ENCODE measurements around the gene PTPRK. TPM values are rescaled to one million over a fixed set of nuclear protein-coding genes. Genes with fewer than 3 reads are reported as not detected.

Gene PTPRK
- total and polyA plus RNA-seq, 5 donors, result 9.6 to 45.7 (median 42.7) TPM

DNA sequence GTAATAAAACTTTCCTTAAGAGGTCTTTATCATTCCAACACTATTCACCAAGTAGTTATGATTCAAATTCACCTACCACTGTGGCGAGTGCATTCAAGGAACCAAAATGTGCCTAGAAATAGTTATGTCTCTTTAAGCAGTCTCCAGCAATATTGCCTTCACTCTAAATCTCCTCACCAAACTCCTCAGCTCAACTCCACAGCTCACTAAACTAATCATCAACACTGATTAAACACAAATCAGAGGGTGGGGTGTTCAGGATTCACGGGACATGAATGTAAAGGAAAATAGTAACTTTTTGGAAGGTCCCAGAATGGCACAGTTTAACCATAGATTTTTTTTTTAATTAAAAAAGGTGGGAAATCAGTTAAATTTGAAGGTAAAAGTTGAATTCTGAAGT is 549.0 kb downstream of the PTPRK start:
- ATAC-seq (no peak), DNase-seq (no peak)
- H3K27me3 ChIP-seq (ENCODE audit: control insufficient read depth, insufficient read depth), result no peaks in the 10 kb centered on the region
- H3K4me1 ChIP-seq (ENCODE audit: control insufficient read depth, insufficient read depth, low read length), result peaks cover 1% of the 10 kb centered on the region
- no peak overlapping the region for H3K27ac ChIP-seq (ENCODE audit: low read length)
- no peaks in the 10 kb centered on the region for H3K9me3 ChIP-seq (ENCODE audit: control insufficient read depth, low read length)
- 85% methylated on average over 2 of the region's 2 CpGs for WGBS
- intact Hi-C loops (cut with DNase I), result no loop called here
- no peak overlapping the region for H3K4me3 ChIP-seq (ENCODE audit: low read length)

DNA sequence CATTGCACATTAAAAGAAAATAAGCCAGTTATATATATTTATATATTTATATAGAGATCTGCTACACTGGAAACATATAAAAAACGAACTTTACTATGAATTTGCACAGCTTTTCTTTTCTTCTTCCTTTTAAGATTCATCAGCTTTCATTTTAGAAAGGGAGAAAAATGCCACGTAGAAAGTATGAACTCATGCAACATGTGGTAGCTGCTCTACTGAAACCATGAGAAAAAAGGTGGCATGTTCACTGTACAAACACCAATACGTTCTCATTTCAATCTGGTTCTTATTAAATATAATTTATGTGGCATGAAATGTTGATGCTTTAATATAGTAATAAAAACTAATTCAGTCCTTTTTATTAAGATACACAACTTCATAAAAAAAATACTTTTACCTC is 550.7 kb downstream of the PTPRK start:
- 91% methylated on average over 3 of the region's 3 CpGs for WGBS
- H3K27me3 ChIP-seq (ENCODE audit: control insufficient read depth, insufficient read depth), result no peaks in the 10 kb centered on the region
- H3K27ac ChIP-seq (ENCODE audit: low read length), result no peak overlapping the region
- no peak for ATAC-seq
- H3K9me3 ChIP-seq (ENCODE audit: control insufficient read depth, low read length), result no peaks in the 10 kb centered on the region
- peaks cover 1% of the 10 kb centered on the region for H3K4me1 ChIP-seq (ENCODE audit: control insufficient read depth, insufficient read depth, low read length)
- DNase-seq, result no peak
- H3K4me3 ChIP-seq (ENCODE audit: low read length), result no peak overlapping the region
- intact Hi-C loops (cut with DNase I), result no loop called here

DNA sequence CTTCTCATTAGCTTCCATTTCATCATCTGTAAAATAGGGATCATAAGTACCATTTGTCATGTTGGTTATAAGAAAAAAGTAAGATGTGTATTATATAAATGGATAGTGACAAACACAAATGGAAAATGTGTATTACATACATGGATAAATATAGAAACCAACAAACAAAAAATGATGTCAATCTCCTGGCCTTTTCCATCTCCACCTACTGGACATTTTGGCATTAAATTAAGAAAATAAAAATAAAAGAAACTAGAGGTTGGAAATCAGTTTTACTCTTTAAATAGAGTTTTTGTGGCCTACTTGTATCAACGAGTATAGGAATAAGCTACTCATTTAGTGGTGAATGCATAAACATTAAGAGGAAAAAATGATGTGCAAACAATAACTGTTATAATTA is 552.0 kb downstream of the PTPRK start:
- Histone ChIP-seq H3K4me1 (ENCODE audit: control insufficient read depth, insufficient read depth, low read length) (peaks cover 1% of the 10 kb centered on the region), H3K9me3 (ENCODE audit: control insufficient read depth, low read length) (no peaks in the 10 kb centered on the region), H3K27ac (ENCODE audit: low read length) (no peak overlapping the region), H3K4me3 (ENCODE audit: low read length) (no peak overlapping the region), H3K27me3 (ENCODE audit: control insufficient read depth, insufficient read depth) (no peaks in the 10 kb centered on the region)
- DNase-seq (no peak), ATAC-seq (no peak)
- intact Hi-C loops (cut with DNase I), result no loop called here
- 88% methylated on average over 1 of the region's 1 CpG for WGBS

DNA sequence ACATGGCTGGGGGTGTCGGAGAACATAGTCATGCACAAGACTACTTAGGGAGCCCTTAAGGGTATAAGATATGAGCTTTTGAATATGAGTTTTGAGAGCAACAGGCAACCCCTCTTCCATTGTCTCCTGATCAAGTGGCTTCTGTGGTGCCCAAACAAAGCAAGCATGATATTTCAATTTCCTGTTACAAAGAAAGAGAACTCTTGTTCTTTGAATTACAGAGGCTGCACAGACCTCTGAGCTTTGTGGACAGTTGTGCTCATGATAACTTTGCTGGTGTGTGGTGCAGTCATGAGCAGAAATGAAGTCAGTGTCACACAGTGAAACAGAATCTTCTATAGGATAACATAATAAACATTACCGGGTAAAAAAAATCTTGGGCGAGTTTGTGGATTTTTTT is 552.7 kb downstream of the PTPRK start:
- no peak for DNase-seq
- Histone ChIP-seq H3K4me3 (ENCODE audit: low read length) (no peak overlapping the region), H3K27me3 (ENCODE audit: control insufficient read depth, insufficient read depth) (no peaks in the 10 kb centered on the region), H3K4me1 (ENCODE audit: control insufficient read depth, insufficient read depth, low read length) (peaks cover 1% of the 10 kb centered on the region), H3K9me3 (ENCODE audit: control insufficient read depth, low read length) (no peaks in the 10 kb centered on the region), H3K27ac (ENCODE audit: low read length) (no peak overlapping the region)
- ATAC-seq, result peak in 1 of 2 donors; percentile 22
- 80% methylated on average over 3 of the region's 3 CpGs for WGBS
- intact Hi-C loops (cut with DNase I), result no loop called here

DNA sequence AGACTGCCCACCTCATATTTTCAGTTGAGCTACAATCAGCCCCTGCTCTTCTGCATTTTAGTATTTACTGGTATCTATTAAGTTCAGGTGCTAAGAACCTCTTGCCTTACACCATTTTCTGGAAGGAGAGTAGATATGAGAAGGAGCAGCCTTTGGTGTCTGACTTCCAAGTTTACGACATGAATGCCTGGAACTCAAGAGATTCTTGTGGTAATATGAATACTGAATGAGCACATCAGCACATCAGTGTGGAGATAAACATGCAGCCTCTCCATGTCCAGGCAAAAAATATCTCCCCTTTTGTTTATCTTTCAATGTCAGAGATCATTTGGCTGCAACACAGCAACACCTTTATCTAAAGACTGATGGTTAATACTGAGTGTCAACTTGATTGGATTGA is 553.8 kb downstream of the PTPRK start:
- Histone ChIP-seq H3K4me3 (ENCODE audit: low read length) (no peak overlapping the region), H3K9me3 (ENCODE audit: control insufficient read depth, low read length) (no peaks in the 10 kb centered on the region), H3K4me1 (ENCODE audit: control insufficient read depth, insufficient read depth, low read length) (peaks cover 1% of the 10 kb centered on the region), H3K27me3 (ENCODE audit: control insufficient read depth, insufficient read depth) (no peaks in the 10 kb centered on the region), H3K27ac (ENCODE audit: low read length) (no peak overlapping the region)
- DNase-seq (no peak), ATAC-seq (no peak)
- 61% methylated on average over 1 of the region's 1 CpG for WGBS
- intact Hi-C loops (cut with DNase I), result no loop called here

DNA sequence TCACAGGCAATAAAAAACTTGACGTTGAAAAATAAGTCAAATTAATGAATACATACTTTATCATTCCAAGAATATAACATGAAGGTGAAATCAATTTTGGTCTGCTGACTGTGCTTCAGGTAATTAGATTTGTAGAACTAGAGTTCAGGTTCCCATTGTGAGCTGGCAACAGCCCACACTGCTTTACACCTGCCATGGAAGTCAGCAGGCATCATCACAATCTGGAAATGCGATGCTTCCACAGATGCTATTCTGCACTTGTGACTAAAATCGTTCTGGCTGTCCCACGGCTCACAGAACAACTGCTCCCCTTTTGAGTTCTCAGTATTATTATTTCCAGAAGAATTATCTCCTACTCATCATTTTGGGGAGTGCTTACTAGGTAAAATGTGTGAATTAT is 556.9 kb downstream of the PTPRK start:
- Histone ChIP-seq H3K27ac (ENCODE audit: low read length) (no peak overlapping the region), H3K4me1 (ENCODE audit: control insufficient read depth, insufficient read depth, low read length) (peaks cover 1% of the 10 kb centered on the region), H3K4me3 (ENCODE audit: low read length) (no peak overlapping the region), H3K9me3 (ENCODE audit: control insufficient read depth, low read length) (no peaks in the 10 kb centered on the region), H3K27me3 (ENCODE audit: control insufficient read depth, insufficient read depth) (no peaks in the 10 kb centered on the region)
- DNase-seq (no peak), ATAC-seq (no peak)
- intact Hi-C loops (cut with DNase I), result no loop called here
- WGBS, result 83% methylated on average over 4 of the region's 4 CpGs

DNA sequence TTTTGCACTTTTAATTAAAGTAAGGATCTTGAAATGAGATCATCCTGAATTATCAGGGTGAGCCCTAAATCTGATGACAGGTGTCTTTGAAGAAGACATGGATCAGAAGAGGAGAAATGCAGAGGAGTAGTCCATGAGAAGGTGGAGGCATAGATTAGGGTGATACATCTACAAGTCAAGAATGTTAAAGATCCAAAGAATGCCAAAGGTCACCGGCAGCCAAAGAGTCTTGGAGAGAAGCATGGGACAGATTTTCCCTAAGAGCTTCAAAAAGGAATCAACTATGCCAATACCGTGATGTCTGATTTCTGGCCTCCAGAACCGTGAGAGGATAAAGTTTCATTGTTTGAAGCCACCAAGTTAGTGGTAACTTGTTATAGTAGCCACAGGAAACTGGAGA is 560.5 kb downstream of the PTPRK start:
- H3K27me3 ChIP-seq (ENCODE audit: control insufficient read depth, insufficient read depth), result no peaks in the 10 kb centered on the region
- no peak overlapping the region for H3K27ac ChIP-seq (ENCODE audit: low read length)
- H3K4me3 ChIP-seq (ENCODE audit: low read length), result no peak overlapping the region
- H3K4me1 ChIP-seq (ENCODE audit: control insufficient read depth, insufficient read depth, low read length), result no peaks in the 10 kb centered on the region
- H3K9me3 ChIP-seq (ENCODE audit: control insufficient read depth, low read length), result no peaks in the 10 kb centered on the region
- no peak for ATAC-seq
- intact Hi-C loops (cut with DNase I), result no loop called here
- 69% methylated on average over 3 of the region's 3 CpGs for WGBS
- DNase-seq, result no peak

DNA sequence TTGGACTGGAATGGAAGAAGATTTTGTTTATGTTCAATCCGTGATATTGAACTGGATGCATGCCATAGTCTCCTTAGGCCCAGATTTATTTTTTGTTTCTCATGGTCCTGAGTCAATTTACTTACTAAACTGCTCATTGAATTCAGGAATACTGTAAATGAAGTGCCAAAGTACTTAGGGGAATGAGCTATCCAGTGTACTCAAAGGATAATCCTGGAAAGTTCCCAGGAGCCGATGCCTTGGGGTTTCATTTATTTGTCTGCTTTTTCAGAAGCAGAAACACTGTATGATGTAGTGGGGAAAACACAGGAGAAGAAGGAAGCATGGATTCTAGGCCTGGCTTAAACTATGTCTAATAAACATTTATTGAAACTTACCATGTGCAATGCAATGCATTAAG is 563.4 kb downstream of the PTPRK start:
- no peak overlapping the region for H3K4me3 ChIP-seq (ENCODE audit: low read length)
- no peaks in the 10 kb centered on the region for H3K27me3 ChIP-seq (ENCODE audit: control insufficient read depth, insufficient read depth)
- ATAC-seq (no peak), DNase-seq (no peak)
- intact Hi-C loops (cut with DNase I), result no loop called here
- no peaks in the 10 kb centered on the region for H3K4me1 ChIP-seq (ENCODE audit: control insufficient read depth, insufficient read depth, low read length)
- H3K9me3 ChIP-seq (ENCODE audit: control insufficient read depth, low read length), result no peaks in the 10 kb centered on the region
- H3K27ac ChIP-seq (ENCODE audit: low read length), result no peak overlapping the region
- 58% methylated on average over 2 of the region's 2 CpGs for WGBS

DNA sequence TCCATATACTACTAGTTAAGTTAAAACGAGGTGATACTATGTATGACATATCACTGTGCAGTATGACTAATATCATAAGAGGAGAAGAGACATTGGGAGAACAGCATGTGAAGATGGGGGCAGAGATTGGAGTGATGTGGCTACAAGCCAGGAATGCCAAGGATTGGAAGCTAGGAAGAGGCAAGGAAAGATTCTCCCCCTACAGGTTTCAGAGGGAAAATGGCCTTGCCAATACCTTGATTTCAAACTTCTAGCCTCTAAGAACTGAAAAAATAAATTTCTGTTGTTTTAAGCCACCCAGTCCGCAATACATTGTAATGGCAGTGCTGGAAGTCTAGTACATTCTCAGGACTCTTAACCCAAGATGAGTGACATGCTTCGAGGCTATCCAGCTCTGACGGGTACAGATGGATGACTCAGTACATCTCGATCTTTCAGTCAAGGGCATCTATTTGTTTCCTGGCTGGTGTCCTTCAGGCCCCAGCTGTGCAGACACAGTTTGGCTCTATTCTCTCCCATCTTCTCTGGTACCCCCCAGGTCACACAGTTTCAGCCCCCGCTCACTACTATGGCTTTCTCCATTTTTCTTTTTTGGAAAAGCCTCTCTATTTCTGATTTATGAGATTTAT is 564.0 kb downstream of the PTPRK start:
- no peak overlapping the region for H3K27ac ChIP-seq (ENCODE audit: low read length)
- intact Hi-C loops (cut with DNase I), result no loop called here
- H3K9me3 ChIP-seq (ENCODE audit: control insufficient read depth, low read length), result no peaks in the 10 kb centered on the region
- peak in 1 of 2 donors; percentile 18 for ATAC-seq
- H3K27me3 ChIP-seq (ENCODE audit: control insufficient read depth, insufficient read depth), result no peaks in the 10 kb centered on the region
- no peak for DNase-seq
- no peak overlapping the region for H3K4me3 ChIP-seq (ENCODE audit: low read length)
- 74% methylated on average over 6 of the region's 6 CpGs for WGBS
- H3K4me1 ChIP-seq (ENCODE audit: control insufficient read depth, insufficient read depth, low read length), result no peaks in the 10 kb centered on the region

DNA sequence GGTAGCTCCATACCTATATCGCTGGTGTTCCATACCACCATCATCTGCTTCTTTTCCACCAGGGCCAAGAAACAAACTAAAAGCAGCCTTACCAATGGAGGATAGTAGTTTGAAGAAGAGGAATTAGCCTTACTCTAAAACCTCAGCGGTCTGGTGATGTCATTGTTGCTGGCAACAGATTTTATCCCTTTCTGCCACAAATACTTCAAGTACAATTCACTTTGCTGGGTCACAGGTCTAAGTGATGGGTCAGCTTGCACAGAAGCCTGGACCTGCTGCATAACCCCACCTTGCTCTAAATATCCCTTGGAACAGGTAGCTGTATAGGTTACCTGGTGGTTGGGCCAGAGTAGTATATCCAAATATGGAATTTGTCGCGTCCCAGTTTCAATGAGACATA is 566.3 kb downstream of the PTPRK start:
- intact Hi-C loops (cut with DNase I), result no loop called here
- Histone ChIP-seq H3K27ac (ENCODE audit: low read length) (no peak overlapping the region), H3K27me3 (ENCODE audit: control insufficient read depth, insufficient read depth) (no peaks in the 10 kb centered on the region), H3K9me3 (ENCODE audit: control insufficient read depth, low read length) (no peaks in the 10 kb centered on the region), H3K4me3 (ENCODE audit: low read length) (no peak overlapping the region), H3K4me1 (ENCODE audit: control insufficient read depth, insufficient read depth, low read length) (no peaks in the 10 kb centered on the region)
- ATAC-seq (no peak), DNase-seq (no peak)
- 92% methylated on average over 4 of the region's 4 CpGs for WGBS

DNA sequence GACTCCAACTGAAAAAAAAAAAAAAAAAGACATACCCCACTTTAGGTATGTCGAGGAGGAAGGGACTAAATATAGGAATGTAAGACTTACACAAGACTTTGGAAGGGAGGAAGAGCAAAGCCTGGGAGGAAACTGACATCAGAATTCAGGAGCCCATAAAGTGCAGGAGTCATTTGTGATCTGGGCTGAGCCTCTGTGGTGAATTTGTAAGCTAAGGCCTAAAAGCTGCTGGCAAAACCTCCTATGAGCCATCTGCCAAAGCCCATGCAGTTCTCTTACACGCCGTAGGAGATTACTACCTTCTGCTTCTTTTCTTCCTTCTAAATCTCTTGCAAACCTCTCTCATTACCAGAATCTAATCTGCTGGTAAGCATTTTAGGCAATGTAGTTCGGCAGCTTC is 567.6 kb downstream of the PTPRK start:
- ATAC-seq, result no peak
- no peaks in the 10 kb centered on the region for H3K27me3 ChIP-seq (ENCODE audit: control insufficient read depth, insufficient read depth)
- H3K27ac ChIP-seq (ENCODE audit: low read length), result no peak overlapping the region
- no peak for DNase-seq
- H3K4me3 ChIP-seq (ENCODE audit: low read length), result no peak overlapping the region
- WGBS, result 69% methylated on average over 4 of the region's 4 CpGs
- intact Hi-C loops (cut with DNase I), result no loop called here
- no peaks in the 10 kb centered on the region for H3K4me1 ChIP-seq (ENCODE audit: control insufficient read depth, insufficient read depth, low read length)
- H3K9me3 ChIP-seq (ENCODE audit: control insufficient read depth, low read length), result no peaks in the 10 kb centered on the region

DNA sequence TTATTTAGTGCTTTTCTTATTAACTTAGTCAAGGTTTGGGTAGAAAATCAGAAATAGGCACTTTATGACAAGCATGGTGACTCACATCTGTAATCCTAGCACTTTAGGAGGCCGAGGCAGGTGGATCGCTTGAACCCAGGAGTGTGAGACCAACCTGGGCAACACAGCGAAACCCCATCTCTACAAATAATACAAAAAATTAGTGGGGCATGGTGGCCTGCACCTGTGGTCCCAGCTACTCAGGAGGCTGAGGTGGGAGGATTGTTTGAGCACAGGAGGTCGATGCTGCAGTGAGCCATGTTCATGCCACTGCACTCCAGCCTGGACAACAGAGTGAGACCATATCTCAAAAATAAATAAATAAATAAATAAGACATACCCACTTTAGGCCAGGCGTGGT is 568.2 kb downstream of the PTPRK start:
- DNase-seq (no peak), ATAC-seq (no peak)
- no peaks in the 10 kb centered on the region for H3K4me1 ChIP-seq (ENCODE audit: control insufficient read depth, insufficient read depth, low read length)
- H3K9me3 ChIP-seq (ENCODE audit: control insufficient read depth, low read length), result no peaks in the 10 kb centered on the region
- no peaks in the 10 kb centered on the region for H3K27me3 ChIP-seq (ENCODE audit: control insufficient read depth, insufficient read depth)
- no peak overlapping the region for H3K4me3 ChIP-seq (ENCODE audit: low read length)
- WGBS, result 95% methylated on average over 5 of the region's 5 CpGs
- H3K27ac ChIP-seq (ENCODE audit: low read length), result no peak overlapping the region
- intact Hi-C loops (cut with DNase I), result no loop called here
